Measurements from ENCODE around the gene SFRP2. TPM values are rescaled to one million over a fixed set of nuclear protein-coding genes. Genes with fewer than 3 reads are reported as not detected.

SFRP2 gene
- total RNA-seq, 6 experiments from 2014 or later: not detected

- peaks cover 6% of the 10 kb centered on the region; the same call in 1 of the 2 replicates for H3K9me3 Mint-ChIP-seq
- no peak for TF ChIP-seq CTCF (IDR thresholded peaks at IDR 0.05)
- DNase-seq: no peak
- H3K4me3 Mint-ChIP-seq: no peak overlapping the region
- no peak overlapping the region for H3K27ac Mint-ChIP-seq
- peaks cover 3% of the 10 kb centered on the region; the same call in 1 of the 2 replicates for H3K27me3 Mint-ChIP-seq (ENCODE audit: insufficient read depth)
- H3K4me1 Mint-ChIP-seq (ENCODE audit: low read depth): no peaks in the 10 kb centered on the region
- H3K36me3 Mint-ChIP-seq (ENCODE audit: low read depth): no peaks in the 10 kb centered on the region
These were observed 42.4 kb upstream of the SFRP2 start for GRCh38 chr4:153831245-153831644.

GRCh38 chr4:153825691-153826090 lies 36.8 kb upstream of the SFRP2 start:
- H3K4me3 Mint-ChIP-seq: no peak overlapping the region
- no peaks in the 10 kb centered on the region for H3K4me1 Mint-ChIP-seq (ENCODE audit: low read depth)
- H3K36me3 Mint-ChIP-seq (ENCODE audit: low read depth): no peaks in the 10 kb centered on the region
- peaks cover 18% of the 10 kb centered on the region for H3K9me3 Mint-ChIP-seq
- H3K27me3 Mint-ChIP-seq (ENCODE audit: insufficient read depth): peaks cover 3% of the 10 kb centered on the region; the same call in 1 of the 2 replicates
- TF ChIP-seq CTCF (IDR thresholded peaks at IDR 0.05): no peak
- no peak for DNase-seq
- no peak overlapping the region for H3K27ac Mint-ChIP-seq

GRCh38 chr4:153825126-153825525 lies 36.2 kb upstream of the SFRP2 start:
- Mint-ChIP-seq H3K27me3 (ENCODE audit: insufficient read depth) (peaks cover 3% of the 10 kb centered on the region; the same call in 1 of the 2 replicates), H3K36me3 (ENCODE audit: low read depth) (no peaks in the 10 kb centered on the region), H3K9me3 (peaks cover 19% of the 10 kb centered on the region), H3K4me1 (ENCODE audit: low read depth) (no peaks in the 10 kb centered on the region), H3K4me3 (no peak overlapping the region), H3K27ac (no peak overlapping the region)
- no peak for TF ChIP-seq CTCF (IDR thresholded peaks at IDR 0.05)
- DNase-seq: no peak

GRCh38 chr4:153824501-153824900 lies 35.6 kb upstream of the SFRP2 start:
- Mint-ChIP-seq H3K27ac (no peak overlapping the region), H3K9me3 (peaks cover 18% of the 10 kb centered on the region), H3K36me3 (ENCODE audit: low read depth) (no peaks in the 10 kb centered on the region), H3K4me3 (no peak overlapping the region), H3K4me1 (ENCODE audit: low read depth) (no peaks in the 10 kb centered on the region), H3K27me3 (ENCODE audit: insufficient read depth) (peaks cover 3% of the 10 kb centered on the region; the same call in 1 of the 2 replicates)
- TF ChIP-seq CTCF (IDR thresholded peaks at IDR 0.05): no peak
- DNase-seq: no peak

- H3K27me3 Mint-ChIP-seq (ENCODE audit: insufficient read depth): peaks cover 3% of the 10 kb centered on the region; the same call in 1 of the 2 replicates
- no peak for TF ChIP-seq CTCF (IDR thresholded peaks at IDR 0.05)
- no peak for DNase-seq
- H3K27ac Mint-ChIP-seq: no peak overlapping the region
- no peaks in the 10 kb centered on the region for H3K36me3 Mint-ChIP-seq (ENCODE audit: low read depth)
- H3K9me3 Mint-ChIP-seq: peaks cover 13% of the 10 kb centered on the region
- H3K4me1 Mint-ChIP-seq (ENCODE audit: low read depth): no peaks in the 10 kb centered on the region
- no peak overlapping the region for H3K4me3 Mint-ChIP-seq
These were observed 34.6 kb upstream of the SFRP2 start for GRCh38 chr4:153823483-153823882.

GRCh38 chr4:153822316-153822715 lies 33.4 kb upstream of the SFRP2 start:
- H3K36me3 Mint-ChIP-seq (ENCODE audit: low read depth): no peaks in the 10 kb centered on the region
- peaks cover 18% of the 10 kb centered on the region for H3K9me3 Mint-ChIP-seq
- no peak overlapping the region for H3K4me3 Mint-ChIP-seq
- no peaks in the 10 kb centered on the region for H3K4me1 Mint-ChIP-seq (ENCODE audit: low read depth)
- peaks cover 3% of the 10 kb centered on the region; the same call in 1 of the 2 replicates for H3K27me3 Mint-ChIP-seq (ENCODE audit: insufficient read depth)
- TF ChIP-seq CTCF (IDR thresholded peaks at IDR 0.05): no peak
- no peak for DNase-seq
- no peak overlapping the region for H3K27ac Mint-ChIP-seq
